Measurements from ENCODE around the gene PSMG4. TPM values are rescaled to one million over a fixed set of nuclear protein-coding genes. Genes with fewer than 3 reads are reported as not detected.

PSMG4 gene
- total RNA-seq, 3 donors from 2014 or later, result 14.8 to 19.8 (median 16.2) TPM

DNA sequence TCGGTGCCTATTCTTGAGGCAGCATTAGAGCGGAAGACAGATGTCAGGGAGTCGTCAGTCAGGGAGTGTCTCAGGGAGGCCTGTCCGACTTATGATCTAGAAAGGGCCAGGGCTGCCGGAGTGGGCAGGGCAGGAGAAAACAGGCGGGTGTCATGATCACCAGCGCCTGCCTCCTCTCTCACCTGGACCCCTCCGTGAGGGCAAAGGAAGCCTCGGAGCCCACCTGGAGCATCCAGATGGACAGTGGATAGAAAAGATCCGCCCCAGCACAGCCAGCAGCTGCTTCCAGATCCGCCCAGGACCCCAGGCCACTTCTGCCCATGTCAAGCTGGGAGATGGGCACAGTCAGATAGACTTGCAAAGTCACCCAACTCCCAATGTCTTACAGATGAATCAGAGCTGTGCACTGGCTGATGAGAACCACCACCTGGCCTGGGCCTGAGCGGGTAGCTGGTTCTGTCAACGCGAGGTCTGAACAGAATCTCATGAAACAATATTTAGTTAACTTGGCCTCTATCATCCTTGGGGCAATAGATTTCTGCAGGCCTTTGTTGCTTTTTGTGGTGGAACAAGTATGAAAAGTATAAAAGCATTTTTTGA lies 22.2 kb downstream of the PSMG4 start:
- peaks cover 4% of the 10 kb centered on the region for H3K36me3 ChIP-seq (ENCODE audit: low read depth)
- ATAC-seq, result no peak
- intact Hi-C loops (cut with DNase I, micrococcal nuclease), result no loop called here

GRCh38 chr6:3281631-3282475 lies 23.1 kb downstream of the PSMG4 start:
- no peak for DNase-seq
- TF ChIP-seq, protein P1, sequence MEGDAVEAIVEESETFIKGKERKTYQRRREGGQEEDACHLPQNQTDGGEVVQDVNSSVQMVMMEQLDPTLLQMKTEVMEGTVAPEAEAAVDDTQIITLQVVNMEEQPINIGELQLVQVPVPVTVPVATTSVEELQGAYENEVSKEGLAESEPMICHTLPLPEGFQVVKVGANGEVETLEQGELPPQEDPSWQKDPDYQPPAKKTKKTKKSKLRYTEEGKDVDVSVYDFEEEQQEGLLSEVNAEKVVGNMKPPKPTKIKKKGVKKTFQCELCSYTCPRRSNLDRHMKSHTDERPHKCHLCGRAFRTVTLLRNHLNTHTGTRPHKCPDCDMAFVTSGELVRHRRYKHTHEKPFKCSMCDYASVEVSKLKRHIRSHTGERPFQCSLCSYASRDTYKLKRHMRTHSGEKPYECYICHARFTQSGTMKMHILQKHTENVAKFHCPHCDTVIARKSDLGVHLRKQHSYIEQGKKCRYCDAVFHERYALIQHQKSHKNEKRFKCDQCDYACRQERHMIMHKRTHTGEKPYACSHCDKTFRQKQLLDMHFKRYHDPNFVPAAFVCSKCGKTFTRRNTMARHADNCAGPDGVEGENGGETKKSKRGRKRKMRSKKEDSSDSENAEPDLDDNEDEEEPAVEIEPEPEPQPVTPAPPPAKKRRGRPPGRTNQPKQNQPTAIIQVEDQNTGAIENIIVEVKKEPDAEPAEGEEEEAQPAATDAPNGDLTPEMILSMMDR (IDR thresholded peaks at IDR 0.05), result no peak
- Histone ChIP-seq H3K4me1 (ENCODE audit: low read depth) (no peaks in the 10 kb centered on the region), H3K4me3 (no peak overlapping the region), H3K9me3 (no peaks in the 10 kb centered on the region), H3K36me3 (ENCODE audit: low read depth) (peaks cover 4% of the 10 kb centered on the region)
- intact Hi-C loops (cut with DNase I, micrococcal nuclease), result no loop called here
- no peak for ATAC-seq

More for the DNA sequence above, 22.2 kb downstream of the PSMG4 start:
- no peaks in the 10 kb centered on the region for H3K9me3 ChIP-seq
- TF ChIP-seq, protein P1 (IDR thresholded peaks at IDR 0.05), result no peak
- H3K4me1 ChIP-seq (ENCODE audit: low read depth), result no peaks in the 10 kb centered on the region
- no peak for DNase-seq
- no peak overlapping the region for H3K4me3 ChIP-seq

- Histone ChIP-seq H3K4me1 (ENCODE audit: low read depth) (no peaks in the 10 kb centered on the region), H3K36me3 (ENCODE audit: low read depth) (peaks cover 4% of the 10 kb centered on the region), H3K4me3 (no peak overlapping the region), H3K9me3 (no peaks in the 10 kb centered on the region)
- ATAC-seq (no peak), DNase-seq (no peak)
- TF ChIP-seq, protein P1 (IDR thresholded peaks at IDR 0.05), result no peak
- intact Hi-C loops (cut with DNase I, micrococcal nuclease), result no loop called here
Observed at GRCh38 chr6:3282476-3283236, 23.9 kb downstream of the PSMG4 start.

- peaks cover 4% of the 10 kb centered on the region for H3K36me3 ChIP-seq (ENCODE audit: low read depth)
- ATAC-seq, result no peak
- TF ChIP-seq, protein P1 (IDR thresholded peaks at IDR 0.05), result no peak
- no peaks in the 10 kb centered on the region for H3K9me3 ChIP-seq
- no peak overlapping the region for H3K4me3 ChIP-seq
- intact Hi-C loops (cut with DNase I, micrococcal nuclease), result no loop called here
- DNase-seq, result no peak
- no peaks in the 10 kb centered on the region for H3K4me1 ChIP-seq (ENCODE audit: low read depth)
Observed at GRCh38 chr6:3283241-3283640, 24.5 kb downstream of the PSMG4 start.

DNA sequence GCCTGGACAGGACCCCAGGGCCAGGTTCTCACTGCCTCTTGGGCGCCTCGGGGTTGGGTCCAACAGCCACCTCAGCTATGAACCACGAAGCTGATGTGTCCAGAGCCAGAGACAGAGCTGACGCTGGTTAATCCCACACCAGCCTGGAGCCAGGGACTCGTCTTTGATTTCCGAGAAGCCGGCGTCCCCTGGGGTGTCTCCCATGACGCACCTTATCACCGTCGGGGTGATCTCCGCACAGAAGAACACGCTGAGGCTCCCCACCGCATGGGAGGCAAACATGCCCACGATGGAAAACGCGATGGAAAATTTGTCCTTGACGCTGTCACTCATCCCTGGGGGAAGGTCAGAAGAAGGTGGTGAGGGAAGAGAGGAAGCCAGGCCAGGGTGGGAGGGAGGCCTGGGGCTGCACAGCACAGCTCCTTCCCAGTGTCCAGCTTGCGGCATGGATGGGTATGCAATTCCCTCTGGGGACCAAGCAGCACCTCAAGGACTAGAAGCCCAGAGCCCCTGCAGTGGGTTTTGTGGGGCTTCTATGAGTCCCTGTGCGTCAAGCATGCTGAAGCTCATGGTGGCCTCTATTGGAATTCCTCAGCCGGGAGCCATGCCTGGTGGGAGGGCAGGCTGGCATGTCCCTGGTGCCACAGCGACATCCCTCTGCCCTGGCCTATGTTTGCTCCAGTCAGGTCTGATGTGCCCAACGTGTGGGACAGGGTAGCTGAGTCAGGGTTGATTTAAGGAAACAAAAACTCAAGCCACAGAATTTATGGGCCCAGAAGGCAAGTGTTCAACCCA lies 25.1 kb downstream of the PSMG4 start:
- H3K4me1 ChIP-seq (ENCODE audit: low read depth), result no peaks in the 10 kb centered on the region
- H3K9me3 ChIP-seq, result no peaks in the 10 kb centered on the region
- DNase-seq, result peak in 1 of 3 donors; percentile 24
- TF ChIP-seq, protein P1 (IDR thresholded peaks at IDR 0.05), result no peak
- H3K36me3 ChIP-seq (ENCODE audit: low read depth), result peaks cover 4% of the 10 kb centered on the region
- ATAC-seq, result no peak
- no peak overlapping the region for H3K4me3 ChIP-seq
- intact Hi-C loops (cut with DNase I, micrococcal nuclease), result no loop called here
